Choroid plexus epithelial cell (primary cell): ENCODE measurements around the gene AMBRA1.

ENCODE experiments used
- DNase-seq: peaks from one replicate; pipeline ENCODE4 v3.0.0-alpha.2; 2010; ENCODE audit warnings: low read depth
- H3K4me3 ChIP-seq: 2 replicates; pipeline ENCODE4 v1.5.1; 2011; ENCODE audit warnings: low read depth, mild to moderate bottlenecking, control low read depth, low read length, moderate library complexity
- CTCF ChIP-seq: conservative IDR thresholded peaks from 2 replicates; pipeline ENCODE4 v1.5.1; 2011; ENCODE audit warnings: low read depth, mild to moderate bottlenecking, control low read depth, inconsistent platforms, low read length, moderate library complexity

Gene AMBRA1

DNA sequence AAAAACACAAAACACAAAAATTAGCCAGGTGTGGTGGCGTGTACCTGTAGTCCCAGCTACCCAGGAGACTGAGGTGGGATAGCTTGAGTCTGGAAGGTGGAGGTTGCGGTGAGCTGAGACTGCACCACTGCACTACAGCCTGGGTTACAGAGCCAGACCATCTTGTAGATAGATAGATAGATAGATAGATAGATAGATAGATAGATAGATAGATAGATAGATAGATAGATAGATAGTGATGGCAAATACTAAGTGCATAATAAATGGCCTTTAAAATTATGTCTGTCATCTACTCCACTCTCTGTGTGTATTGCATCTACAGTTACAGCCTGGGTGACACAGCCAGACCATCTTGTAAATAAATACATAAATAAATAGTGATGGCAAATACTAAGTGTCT lies 146.3 kb downstream of the AMBRA1 start:
- no peak for TF ChIP-seq CTCF
- DNase-seq = no peak
- H3K4me3 ChIP-seq = no peak overlapping the region

DNA sequence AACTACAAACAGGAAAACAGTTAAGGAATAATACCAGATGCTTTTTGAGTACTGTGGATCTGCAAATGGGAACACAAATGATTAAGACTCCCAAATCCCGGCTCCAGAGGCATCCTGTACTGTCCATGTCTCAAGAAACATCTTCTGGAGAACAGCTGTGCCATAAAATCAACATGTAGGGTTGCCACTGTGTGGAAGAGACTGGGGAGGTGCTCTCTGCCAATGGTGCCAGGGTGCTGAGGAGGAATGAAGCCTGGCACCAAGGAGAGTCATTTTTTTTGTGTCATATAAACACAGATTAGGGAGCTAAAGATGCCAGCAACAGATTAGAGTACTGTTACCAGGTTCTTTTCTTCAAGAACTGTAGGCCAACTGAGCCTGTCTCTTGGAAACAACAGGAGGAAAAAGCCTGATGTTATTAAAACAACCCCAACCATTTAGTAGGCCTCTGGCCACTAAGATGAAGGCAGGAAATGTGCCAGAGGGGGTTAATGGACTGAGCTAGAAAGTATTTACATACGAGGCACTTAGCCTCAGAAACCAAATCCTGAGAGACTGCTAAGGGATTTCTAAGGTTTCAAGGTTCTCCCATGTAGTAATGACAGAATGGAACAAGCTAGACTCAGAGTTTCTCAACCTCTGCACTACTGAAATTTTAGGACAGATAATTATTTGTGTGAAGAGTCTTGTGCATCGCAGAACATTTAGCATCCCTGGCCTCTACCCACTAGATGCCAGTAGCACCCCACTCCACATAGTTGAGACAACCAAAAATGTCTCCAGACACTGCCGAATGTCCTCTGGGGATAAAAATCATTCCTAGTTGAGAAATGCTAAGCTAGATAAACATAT lies 147.7 kb downstream of the AMBRA1 start:
- TF ChIP-seq CTCF = peak; percentile 53
- H3K4me3 ChIP-seq = no peak overlapping the region
- DNase-seq = peak; percentile 60

GRCh38 chr11:46445192-46445919 lies 148.5 kb downstream of the AMBRA1 start:
- no peak for TF ChIP-seq CTCF
- DNase-seq = no peak
- no peak overlapping the region for H3K4me3 ChIP-seq

- DNase-seq = no peak
- TF ChIP-seq CTCF = no peak
- no peak overlapping the region for H3K4me3 ChIP-seq
Observed at GRCh38 chr11:46444305-46444704, 149.5 kb downstream of the AMBRA1 start.

GRCh38 chr11:46438211-46438610 lies 155.6 kb downstream of the AMBRA1 start:
- no peak overlapping the region for H3K4me3 ChIP-seq
- DNase-seq = no peak
- TF ChIP-seq CTCF = no peak

DNA sequence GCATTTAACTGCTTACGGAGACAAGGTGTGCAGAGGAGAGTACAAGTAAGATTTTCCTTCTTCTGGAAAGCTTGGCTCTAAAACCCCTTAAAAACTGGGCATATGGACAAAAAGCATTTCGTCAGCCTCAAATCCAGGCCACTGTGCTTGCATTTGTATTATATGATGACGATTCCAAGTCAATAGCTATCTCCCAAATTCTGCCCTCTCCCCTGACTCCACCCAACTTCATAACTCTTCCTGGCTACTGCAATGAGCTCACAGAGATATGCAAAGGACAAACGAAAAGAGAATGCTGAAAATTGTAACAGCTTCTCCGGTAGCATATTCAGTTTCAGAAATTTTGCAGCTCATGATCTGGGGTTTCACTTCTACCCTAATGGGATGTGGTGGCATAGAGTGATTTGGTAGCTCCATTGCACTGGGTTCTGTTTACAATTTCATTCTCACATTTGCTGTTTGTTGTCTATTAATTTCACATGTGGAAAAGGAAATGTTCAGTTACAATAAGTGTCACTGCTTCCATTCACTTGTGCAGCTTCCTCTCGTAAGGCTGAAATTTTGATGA lies 156.6 kb downstream of the AMBRA1 start:
- no peak for DNase-seq
- no peak overlapping the region for H3K4me3 ChIP-seq
- TF ChIP-seq CTCF = no peak
